Choroid plexus epithelial cell (primary cell): ENCODE measurements around the gene PATZ1.
A peak's percentile ranks its signal among the peaks of the same experiment; 100 is the strongest.
"Not testable (repeated sequence)": the region's sequence is repeated elsewhere in the genome, so short reads cannot be mapped to it uniquely, and the experiment has no call there.

Experiments
- DNase-seq: peaks from one replicate; pipeline ENCODE4 v3.0.0-alpha.2; 2010; ENCODE audit warnings: low read depth
- H3K4me3 ChIP-seq: 2 replicates; pipeline ENCODE4 v1.5.1; 2011; ENCODE audit warnings: low read depth, mild to moderate bottlenecking, control low read depth, low read length, moderate library complexity
- CTCF ChIP-seq: conservative IDR thresholded peaks from 2 replicates; pipeline ENCODE4 v1.5.1; 2011; ENCODE audit warnings: low read depth, mild to moderate bottlenecking, control low read depth, inconsistent platforms, low read length, moderate library complexity

The PATZ1 gene, protein sequence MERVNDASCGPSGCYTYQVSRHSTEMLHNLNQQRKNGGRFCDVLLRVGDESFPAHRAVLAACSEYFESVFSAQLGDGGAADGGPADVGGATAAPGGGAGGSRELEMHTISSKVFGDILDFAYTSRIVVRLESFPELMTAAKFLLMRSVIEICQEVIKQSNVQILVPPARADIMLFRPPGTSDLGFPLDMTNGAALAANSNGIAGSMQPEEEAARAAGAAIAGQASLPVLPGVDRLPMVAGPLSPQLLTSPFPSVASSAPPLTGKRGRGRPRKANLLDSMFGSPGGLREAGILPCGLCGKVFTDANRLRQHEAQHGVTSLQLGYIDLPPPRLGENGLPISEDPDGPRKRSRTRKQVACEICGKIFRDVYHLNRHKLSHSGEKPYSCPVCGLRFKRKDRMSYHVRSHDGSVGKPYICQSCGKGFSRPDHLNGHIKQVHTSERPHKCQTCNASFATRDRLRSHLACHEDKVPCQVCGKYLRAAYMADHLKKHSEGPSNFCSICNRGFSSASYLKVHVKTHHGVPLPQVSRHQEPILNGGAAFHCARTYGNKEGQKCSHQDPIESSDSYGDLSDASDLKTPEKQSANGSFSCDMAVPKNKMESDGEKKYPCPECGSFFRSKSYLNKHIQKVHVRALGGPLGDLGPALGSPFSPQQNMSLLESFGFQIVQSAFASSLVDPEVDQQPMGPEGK

GRCh38 chr22:31346255-31346732, at the start of gene PATZ1:
Gene PATZ1 (minus strand): TSS chr22:31346346. CDS start chr22:31345602, 744 bp downstream.
- no peak for TF ChIP-seq CTCF
- peak; percentile 83 for DNase-seq
- peak within 1 kb of the TSS; percentile 69 for H3K4me3 ChIP-seq

DNA sequence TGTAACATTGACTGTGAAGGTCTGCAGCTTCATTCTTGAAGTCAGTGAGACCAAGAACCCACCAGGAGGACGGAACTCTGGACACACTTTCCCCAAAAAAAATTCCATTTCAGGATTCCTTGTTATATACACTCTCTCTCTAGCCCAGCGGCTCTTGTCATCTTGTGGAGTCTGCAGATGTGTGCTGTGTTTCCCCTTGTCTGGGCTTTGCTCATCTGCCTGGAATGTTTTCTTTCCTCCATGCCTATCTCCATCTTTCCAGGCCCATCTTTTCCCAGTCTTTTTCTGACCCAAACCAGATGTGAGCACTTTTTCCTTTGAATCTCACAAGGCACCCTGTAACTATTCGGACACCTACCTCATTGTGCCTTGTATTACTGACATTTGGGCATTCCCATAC, 48.2 kb upstream of the PATZ1 start:
- no peak for TF ChIP-seq CTCF

GRCh38 chr22:31393893-31394292, 47.7 kb upstream of the PATZ1 start:
- no peak for DNase-seq
- H3K4me3 ChIP-seq = no peak overlapping the region

More for the DNA sequence above, 48.2 kb upstream of the PATZ1 start:
- H3K4me3 ChIP-seq = no peak overlapping the region
- DNase-seq = no peak

DNA sequence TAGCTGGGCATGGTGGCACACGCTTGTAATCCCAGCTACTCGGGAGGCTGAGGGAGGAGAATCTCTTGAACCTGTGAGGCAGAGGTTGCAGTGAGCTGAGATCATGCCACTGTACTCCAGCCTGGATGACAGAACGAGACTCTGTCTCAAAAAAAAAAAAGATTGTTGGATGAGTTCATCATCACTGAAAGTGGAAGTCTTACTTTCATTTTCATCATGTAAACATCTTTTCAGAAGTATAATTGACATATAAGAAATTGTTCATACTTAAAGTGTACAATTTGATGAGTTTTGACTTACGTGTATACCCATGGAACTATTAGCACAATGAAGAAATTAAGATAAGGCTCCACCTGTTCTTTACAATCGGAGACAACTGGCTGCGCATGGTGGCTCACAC, 32.5 kb upstream of the PATZ1 start:
- DNase-seq = peak; percentile 44
- not testable (repeated sequence) for H3K4me3 ChIP-seq

More at GRCh38 chr22:31393893-31394292, 47.7 kb upstream of the PATZ1 start:
- no peak for TF ChIP-seq CTCF

- no peak for TF ChIP-seq CTCF
- H3K4me3 ChIP-seq = no peak overlapping the region
- DNase-seq = peak; percentile 62
Observed at GRCh38 chr22:31378123-31378522, 32.0 kb upstream of the PATZ1 start.

DNA sequence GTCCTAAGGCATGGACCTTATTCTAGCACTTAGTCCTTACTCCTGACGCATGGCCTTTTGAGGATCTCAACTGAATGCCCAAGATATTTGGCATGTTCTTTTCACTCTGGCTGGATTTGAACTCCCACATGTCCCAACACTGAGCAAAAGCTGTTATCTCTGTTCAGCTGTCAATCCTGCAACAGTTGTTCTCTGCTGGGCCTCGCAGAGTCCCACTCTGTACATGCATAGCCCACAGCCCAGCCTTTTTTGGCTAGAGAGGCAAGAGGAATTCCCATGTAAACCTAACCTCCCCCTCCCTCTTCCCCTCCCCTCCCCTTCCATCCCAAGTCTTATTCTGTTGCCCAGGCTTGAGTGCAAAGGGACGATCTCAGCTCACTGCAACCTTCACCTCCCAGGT, 31.5 kb upstream of the PATZ1 start:
- H3K4me3 ChIP-seq = no peak overlapping the region
- no peak for TF ChIP-seq CTCF
- no peak for DNase-seq

DNA sequence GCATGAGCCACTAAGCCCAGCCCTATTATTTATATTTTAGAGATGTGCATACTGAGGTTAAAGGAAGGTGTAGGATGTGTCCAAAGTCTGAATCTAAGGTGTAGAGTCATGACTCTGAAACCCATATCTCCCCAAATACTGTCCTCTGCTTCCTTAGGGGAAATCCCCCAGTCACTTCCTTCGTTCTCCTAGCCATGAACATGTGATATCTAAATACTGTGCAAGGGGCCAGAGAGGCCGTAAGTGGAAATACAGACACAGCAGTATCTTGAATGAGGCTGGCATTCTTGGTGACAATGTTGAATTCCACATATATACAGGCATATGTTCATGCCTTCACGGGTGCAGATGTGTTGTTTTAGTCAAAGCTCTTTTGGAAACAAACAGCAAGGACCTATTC, 21.3 kb upstream of the PATZ1 start:
- TF ChIP-seq CTCF = no peak
- no peak for DNase-seq
- H3K4me3 ChIP-seq = no peak overlapping the region
